Activated B cell treated with CpG ODN at 0.5 μM for 24 hours (primary cell): ENCODE data around the gene TMEM121B. TPM values are rescaled to one million over a fixed set of nuclear protein-coding genes. Genes with fewer than 3 reads are reported as not detected.

Experiments
- ATAC-seq: fragments of 200-7000 bp; cut with Tn5 transposase; one replicate; pipeline ENCODE4 v1.10.0; 2021; ENCODE audit warnings: low read depth, mild to moderate bottlenecking, moderate library complexity
- CTCF ChIA-PET: fragments of 350-600 bp; sonication (Branson Sonifier 250); formaldehyde crosslinking; loops from one replicate; lab custom pipeline; 2021; ENCODE audit warnings: antibody characterized with exemption; lab: Charles Lee
- POLR2A ChIA-PET: fragments of 350-600 bp; sonication (Branson Sonifier 250); formaldehyde crosslinking; loops from one replicate; lab custom pipeline; 2021; ENCODE audit warnings: antibody characterized with exemption; lab: Charles Lee
- DNase-seq: peaks from one replicate; pipeline ENCODE4 v3.0.0; 2022
- H3K27ac Mint-ChIP-seq: one replicate; pipeline ENCODE4 v1.8.0; 2020; ENCODE audit warnings: mixed read lengths
- H3K27me3 Mint-ChIP-seq: one replicate; pipeline ENCODE4 v1.8.0; 2021; ENCODE audit warnings: mixed read lengths
- H3K36me3 Mint-ChIP-seq: one replicate; pipeline ENCODE4 v1.8.0; 2021; ENCODE audit warnings: low read depth, mixed read lengths
- H3K4me1 Mint-ChIP-seq: one replicate; pipeline ENCODE4 v1.8.0; 2021; ENCODE audit warnings: mixed read lengths
- H3K4me3 Mint-ChIP-seq: one replicate; pipeline ENCODE4 v1.8.0; 2020; ENCODE audit warnings: mild to moderate bottlenecking, mixed read lengths
- H3K9me3 Mint-ChIP-seq: one replicate; pipeline ENCODE4 v1.8.0; 2020; ENCODE audit warnings: mixed read lengths
- CTCF ChIP-seq: fragments of 200-600 bp; IDR thresholded peaks from one replicate; pipeline ENCODE4 v1.8.0; 2022; ENCODE audit warnings: antibody characterized with exemption, mild to moderate bottlenecking
- intact Hi-C: fragments of 100-400 bp; cut with micrococcal nuclease; formaldehyde crosslinking; loops from one replicate; pipeline ENCODE4 v1.15.1; 2024
- total RNA-seq: library from RNA; stranded (reverse); gene quantifications from 2 replicates; pipeline ENCODE4 v1.2.3, GENCODE V29; 2022

Gene TMEM121B
- total RNA-seq = 0.16 and 0.17 TPM in 2 replicates

- H3K4me1 Mint-ChIP-seq = peaks cover 31% of the 10 kb centered on the region
- TF ChIP-seq CTCF = no peak
- CTCF ChIA-PET = no interaction called here
- peaks cover 27% of the 10 kb centered on the region for H3K27me3 Mint-ChIP-seq
- no peak within 1 kb of the TSS for H3K27ac Mint-ChIP-seq
- no peaks in the 10 kb centered on the region for H3K9me3 Mint-ChIP-seq
- intact Hi-C loops = no loop called here
- H3K4me3 Mint-ChIP-seq = peak within 1 kb of the TSS; percentile 35
- H3K36me3 Mint-ChIP-seq = no peaks in the 10 kb centered on the region
- POLR2A ChIA-PET = no interaction called here
- DNase-seq (no peak), ATAC-seq (no peak)
These were observed at the start of gene TMEM121B for GRCh38 chr22:17121233-17122195. Gene TMEM121B, minus strand, starts transcription at chr22:17121360. Its CDS starts 233 bp downstream, at chr22:17121127.

DNA sequence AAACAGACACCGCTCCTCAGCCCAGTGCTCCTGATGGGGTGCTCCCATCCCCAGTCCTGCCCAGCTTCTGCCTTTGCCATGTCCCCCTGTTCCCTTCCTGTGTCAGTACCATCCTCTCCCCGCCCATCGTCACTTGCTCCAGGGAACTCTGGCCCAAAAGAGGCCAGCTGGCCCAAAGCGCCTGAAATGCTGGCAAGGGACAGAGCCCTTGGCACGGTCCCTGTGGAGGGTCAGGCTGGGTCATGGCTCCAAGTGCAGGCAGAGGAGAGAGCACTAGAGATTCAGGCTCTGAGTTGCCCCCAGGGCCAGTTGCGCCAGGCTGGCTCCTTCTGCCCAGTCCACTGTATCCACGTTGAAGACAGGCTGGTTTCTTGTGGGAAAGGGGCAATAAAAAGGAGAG lies 46.3 kb upstream of the TMEM121B start:
- peaks cover 2% of the 10 kb centered on the region for H3K27me3 Mint-ChIP-seq
- ATAC-seq (no peak), DNase-seq (no peak)
- intact Hi-C loops = no loop called here
- H3K9me3 Mint-ChIP-seq = no peaks in the 10 kb centered on the region
- TF ChIP-seq CTCF = no peak
- no peak overlapping the region for H3K4me3 Mint-ChIP-seq
- peaks cover 8% of the 10 kb centered on the region for H3K4me1 Mint-ChIP-seq
- H3K36me3 Mint-ChIP-seq = no peaks in the 10 kb centered on the region
- ChIA-PET POLR2A (interaction anchor here (0.6 to 0.7 kb wide), 2 partner anchors 11 to 381 kb away, joined by 5 to 7 read pairs; no protein-coding TSS in a partner anchor), CTCF (interaction anchor here (0.6 to 2.2 kb wide), 2 partner anchors 272 to 334 kb away, joined by 3 to 10 read pairs; no protein-coding TSS in a partner anchor)
- no peak overlapping the region for H3K27ac Mint-ChIP-seq

DNA sequence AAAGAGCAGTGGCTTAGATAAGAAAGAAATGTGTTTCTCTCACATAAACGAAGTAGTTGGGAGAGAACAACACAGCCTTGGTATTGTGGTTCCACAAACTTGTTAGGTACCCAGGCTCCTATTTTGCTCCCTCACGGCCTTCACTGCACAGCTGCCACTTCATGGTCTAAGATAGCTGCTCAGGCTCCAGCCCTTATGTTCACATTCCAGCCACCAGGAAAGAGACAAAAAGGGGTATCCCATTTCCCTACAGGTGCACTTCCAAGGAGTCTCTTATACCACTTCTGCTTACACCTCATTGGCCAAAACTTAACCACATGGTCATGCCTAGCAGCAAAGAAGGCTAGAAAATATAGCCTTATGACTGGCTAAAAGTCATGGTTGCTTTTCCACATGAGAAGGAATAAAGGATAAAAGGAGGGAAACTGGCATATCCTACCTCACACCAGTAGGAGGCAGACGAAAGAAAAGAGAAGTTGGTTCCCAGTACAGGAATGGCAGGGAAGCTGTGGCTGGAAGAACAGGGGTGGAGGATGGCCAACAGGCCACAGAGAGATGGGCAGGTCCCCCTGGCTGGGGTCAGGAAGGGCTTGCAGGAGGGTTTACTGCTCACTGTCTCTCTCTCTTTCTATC lies 43.3 kb upstream of the TMEM121B start:
- DNase-seq (no peak), ATAC-seq (no peak)
- ChIA-PET POLR2A (no interaction called here), CTCF (interaction anchor here (2.0 kb wide), 1 partner anchor 337 kb away, joined by 11 read pairs; no protein-coding TSS in a partner anchor)
- Mint-ChIP-seq H3K27me3 (peaks cover 2% of the 10 kb centered on the region), H3K4me3 (no peak overlapping the region), H3K27ac (no peak overlapping the region), H3K36me3 (no peaks in the 10 kb centered on the region), H3K9me3 (no peaks in the 10 kb centered on the region), H3K4me1 (peaks cover 6% of the 10 kb centered on the region)
- no peak for TF ChIP-seq CTCF
- intact Hi-C loops = no loop called here

DNA sequence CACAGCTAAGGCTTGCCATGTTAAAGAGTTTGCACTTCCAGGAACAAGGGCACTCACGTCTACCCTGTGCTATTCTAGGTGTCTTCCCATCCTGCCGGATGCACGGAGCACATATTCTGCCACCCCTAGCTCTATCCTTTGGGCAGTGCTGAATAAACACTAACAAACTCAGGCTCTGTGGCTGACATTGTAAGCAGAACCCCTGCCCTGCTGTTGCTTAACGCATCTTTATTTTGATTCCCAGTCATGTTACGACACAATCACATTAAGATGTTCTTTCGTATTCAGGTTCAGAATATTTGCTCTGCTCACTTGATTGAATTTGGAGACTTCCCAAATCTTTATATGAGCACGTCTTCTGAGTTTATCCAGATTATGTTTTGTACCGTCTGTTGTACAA lies 41.6 kb upstream of the TMEM121B start:
- Mint-ChIP-seq H3K27ac (no peak overlapping the region), H3K27me3 (peaks cover 1% of the 10 kb centered on the region), H3K4me3 (no peak overlapping the region), H3K36me3 (no peaks in the 10 kb centered on the region), H3K4me1 (peaks cover 14% of the 10 kb centered on the region), H3K9me3 (no peaks in the 10 kb centered on the region)
- POLR2A ChIA-PET = interaction anchor here (0.6 kb wide), 1 partner anchor 89 kb away, joined by 4 read pairs; no protein-coding TSS in a partner anchor
- DNase-seq (no peak), ATAC-seq (no peak)
- TF ChIP-seq CTCF = no peak
- intact Hi-C loops = no loop called here
- CTCF ChIA-PET = interaction anchor here (1.1 to 3.1 kb wide), 2 partner anchors 9 to 339 kb away, joined by 3 to 21 read pairs; no protein-coding TSS in a partner anchor
